ENCODE measurements around the gene PCGF3. TPM values are rescaled to one million over a fixed set of nuclear protein-coding genes. Genes with fewer than 3 reads are reported as not detected.

PCGF3 gene
- total RNA-seq, 3 donors from 2014 or later, result 45.5 to 66.9 (median 56.7) TPM

- Histone ChIP-seq H3K4me1 (ENCODE audit: low read depth) (peaks cover 16% of the 10 kb centered on the region), H3K4me3 (no peak overlapping the region), H3K36me3 (ENCODE audit: low read depth) (no peaks in the 10 kb centered on the region), H3K9me3 (no peaks in the 10 kb centered on the region)
- intact Hi-C loops (cut with DNase I, micrococcal nuclease), result no loop called here
- ATAC-seq (no peak), DNase-seq (no peak)
- no peak for TF ChIP-seq CTCF (IDR thresholded peaks at IDR 0.05)
Measured at GRCh38 chr4:707929-708630, 2.4 kb downstream of the PCGF3 start.

- intact Hi-C loops (cut with DNase I, micrococcal nuclease), result no loop called here
- no peak overlapping the region for H3K4me3 ChIP-seq
- H3K36me3 ChIP-seq (ENCODE audit: low read depth), result no peaks in the 10 kb centered on the region
- ATAC-seq, result no peak
- no peaks in the 10 kb centered on the region for H3K9me3 ChIP-seq
- no peak for DNase-seq
- TF ChIP-seq CTCF (IDR thresholded peaks at IDR 0.05), result no peak
- H3K4me1 ChIP-seq (ENCODE audit: low read depth), result peaks cover 16% of the 10 kb centered on the region
Measured at GRCh38 chr4:708631-708933, 3.0 kb downstream of the PCGF3 start.

- intact Hi-C loops (cut with DNase I, micrococcal nuclease), result no loop called here
- Histone ChIP-seq H3K9me3 (no peaks in the 10 kb centered on the region), H3K4me3 (no peak overlapping the region), H3K4me1 (ENCODE audit: low read depth) (peaks cover 17% of the 10 kb centered on the region), H3K36me3 (ENCODE audit: low read depth) (no peaks in the 10 kb centered on the region)
- DNase-seq, result no peak
- no peak for ATAC-seq
- no peak for TF ChIP-seq CTCF (IDR thresholded peaks at IDR 0.05)
Measured at GRCh38 chr4:709348-709747, 3.7 kb downstream of the PCGF3 start.

- intact Hi-C loops (cut with DNase I, micrococcal nuclease), result no loop called here
- H3K9me3 ChIP-seq, result no peaks in the 10 kb centered on the region
- TF ChIP-seq CTCF (IDR thresholded peaks at IDR 0.05), result no peak
- ATAC-seq, result no peak
- H3K4me3 ChIP-seq, result no peak overlapping the region
- no peak for DNase-seq
- peaks cover 18% of the 10 kb centered on the region for H3K4me1 ChIP-seq (ENCODE audit: low read depth)
- no peaks in the 10 kb centered on the region for H3K36me3 ChIP-seq (ENCODE audit: low read depth)
Measured at GRCh38 chr4:710116-710515, 4.5 kb downstream of the PCGF3 start.

GRCh38 chr4:710916-711315 is 5.3 kb downstream of the PCGF3 start:
- DNase-seq (no peak), ATAC-seq (no peak)
- H3K9me3 ChIP-seq, result no peaks in the 10 kb centered on the region
- H3K4me3 ChIP-seq, result no peak overlapping the region
- intact Hi-C loops (cut with DNase I, micrococcal nuclease), result no loop called here
- TF ChIP-seq CTCF (IDR thresholded peaks at IDR 0.05), result no peak
- peaks cover 17% of the 10 kb centered on the region for H3K4me1 ChIP-seq (ENCODE audit: low read depth)
- H3K36me3 ChIP-seq (ENCODE audit: low read depth), result no peaks in the 10 kb centered on the region

GRCh38 chr4:712093-712492 is 6.5 kb downstream of the PCGF3 start:
- Histone ChIP-seq H3K9me3 (no peaks in the 10 kb centered on the region), H3K36me3 (ENCODE audit: low read depth) (no peaks in the 10 kb centered on the region), H3K4me3 (no peak overlapping the region), H3K4me1 (ENCODE audit: low read depth) (peaks cover 13% of the 10 kb centered on the region)
- intact Hi-C loops (cut with DNase I, micrococcal nuclease), result no loop called here
- no peak for DNase-seq
- no peak for ATAC-seq
- no peak for TF ChIP-seq CTCF (IDR thresholded peaks at IDR 0.05)
